ENCODE results near the gene MYO15B.
"Not testable (repeated sequence)": the region's sequence is repeated elsewhere in the genome, so short reads cannot be mapped to it uniquely, and the experiment has no call there.

Gene MYO15B

GRCh38 chr17:75636381-75637142, 49.0 kb downstream of the MYO15B start:
- DNase-seq, result no peak
- H3K36me3 ChIP-seq (replicated peaks), result no peaks in the 10 kb centered on the region
- in situ Hi-C loops (cut with HindIII; ENCODE audit: low pct_ligation_motif_present, low sequenced_read_pairs), result no loop called here
- no peak overlapping the region for H3K4me3 ChIP-seq (ENCODE audit: low read depth, low read length)
- no peaks in the 10 kb centered on the region for H3K27me3 ChIP-seq (replicated peaks)
- TF ChIP-seq, protein P1, sequence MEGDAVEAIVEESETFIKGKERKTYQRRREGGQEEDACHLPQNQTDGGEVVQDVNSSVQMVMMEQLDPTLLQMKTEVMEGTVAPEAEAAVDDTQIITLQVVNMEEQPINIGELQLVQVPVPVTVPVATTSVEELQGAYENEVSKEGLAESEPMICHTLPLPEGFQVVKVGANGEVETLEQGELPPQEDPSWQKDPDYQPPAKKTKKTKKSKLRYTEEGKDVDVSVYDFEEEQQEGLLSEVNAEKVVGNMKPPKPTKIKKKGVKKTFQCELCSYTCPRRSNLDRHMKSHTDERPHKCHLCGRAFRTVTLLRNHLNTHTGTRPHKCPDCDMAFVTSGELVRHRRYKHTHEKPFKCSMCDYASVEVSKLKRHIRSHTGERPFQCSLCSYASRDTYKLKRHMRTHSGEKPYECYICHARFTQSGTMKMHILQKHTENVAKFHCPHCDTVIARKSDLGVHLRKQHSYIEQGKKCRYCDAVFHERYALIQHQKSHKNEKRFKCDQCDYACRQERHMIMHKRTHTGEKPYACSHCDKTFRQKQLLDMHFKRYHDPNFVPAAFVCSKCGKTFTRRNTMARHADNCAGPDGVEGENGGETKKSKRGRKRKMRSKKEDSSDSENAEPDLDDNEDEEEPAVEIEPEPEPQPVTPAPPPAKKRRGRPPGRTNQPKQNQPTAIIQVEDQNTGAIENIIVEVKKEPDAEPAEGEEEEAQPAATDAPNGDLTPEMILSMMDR (IDR thresholded peaks at IDR 0.05; ENCODE audit: low read depth, low read length, missing control alignments), result no peak
- H3K27ac ChIP-seq, result no peak overlapping the region

- H3K36me3 ChIP-seq (replicated peaks), result no peaks in the 10 kb centered on the region
- in situ Hi-C loops (cut with HindIII; ENCODE audit: low pct_ligation_motif_present, low sequenced_read_pairs), result no loop called here
- no peak overlapping the region for H3K27ac ChIP-seq
- no peak overlapping the region for H3K4me3 ChIP-seq (ENCODE audit: low read depth, low read length)
- TF ChIP-seq, protein P1 (IDR thresholded peaks at IDR 0.05; ENCODE audit: low read depth, low read length, missing control alignments), result no peak
- no peak for DNase-seq
- H3K27me3 ChIP-seq (replicated peaks), result no peaks in the 10 kb centered on the region
Observed at GRCh38 chr17:75637143-75637538, 49.5 kb downstream of the MYO15B start.

DNA sequence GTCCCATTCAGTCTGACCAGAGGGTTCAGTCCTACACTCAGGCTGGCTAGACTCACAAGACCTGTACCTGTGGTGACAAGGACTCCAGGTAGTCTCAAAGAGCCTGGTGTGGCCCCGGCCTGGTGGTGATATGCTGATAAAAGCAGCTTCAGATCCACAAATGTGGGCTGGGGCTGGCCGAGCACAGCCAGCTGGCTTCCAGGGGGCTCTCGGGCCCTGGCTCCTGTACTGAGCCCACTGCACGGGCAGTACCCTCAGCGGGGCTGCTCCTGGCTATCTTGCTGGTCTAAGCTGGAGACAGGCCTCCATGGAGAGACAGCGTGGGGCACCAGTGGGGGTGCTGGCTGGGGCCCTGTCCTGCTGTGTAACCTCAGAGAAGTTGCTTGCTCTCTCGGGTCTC, 50.0 kb downstream of the MYO15B start:
- Histone ChIP-seq H3K4me3 (ENCODE audit: low read depth, low read length) (no peak overlapping the region), H3K27me3 (replicated peaks) (no peaks in the 10 kb centered on the region), H3K36me3 (replicated peaks) (no peaks in the 10 kb centered on the region), H3K27ac (no peak overlapping the region)
- TF ChIP-seq, protein P1 (IDR thresholded peaks at IDR 0.05; ENCODE audit: low read depth, low read length, missing control alignments), result no peak
- no peak for DNase-seq
- in situ Hi-C loops (cut with HindIII; ENCODE audit: low pct_ligation_motif_present, low sequenced_read_pairs), result no loop called here

DNA sequence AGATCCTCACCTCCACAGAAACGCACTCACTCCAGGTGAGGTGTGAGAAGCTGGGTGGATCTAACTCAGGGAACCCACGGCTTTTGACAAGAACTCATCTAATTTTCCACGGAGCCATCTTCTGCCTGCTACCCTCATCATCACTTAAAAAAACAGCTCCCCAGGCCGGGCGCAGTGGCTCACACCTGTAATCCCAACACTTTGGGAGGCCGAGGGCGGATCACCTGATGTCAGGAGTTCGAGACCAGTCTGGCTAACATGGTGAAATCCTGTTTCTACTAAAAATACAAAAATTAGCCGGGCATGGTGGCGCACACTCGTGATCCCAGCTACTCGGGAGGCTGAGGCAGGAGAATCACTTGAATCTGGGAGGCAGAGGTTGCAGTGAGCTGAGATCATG, 50.4 kb downstream of the MYO15B start:
- H3K36me3 ChIP-seq (replicated peaks); H3K27ac ChIP-seq; H3K27me3 ChIP-seq (replicated peaks); H3K4me3 ChIP-seq (ENCODE audit: low read depth, low read length); in situ Hi-C loops (cut with HindIII; ENCODE audit: low pct_ligation_motif_present, low sequenced_read_pairs); DNase-seq: not testable (repeated sequence)

DNA sequence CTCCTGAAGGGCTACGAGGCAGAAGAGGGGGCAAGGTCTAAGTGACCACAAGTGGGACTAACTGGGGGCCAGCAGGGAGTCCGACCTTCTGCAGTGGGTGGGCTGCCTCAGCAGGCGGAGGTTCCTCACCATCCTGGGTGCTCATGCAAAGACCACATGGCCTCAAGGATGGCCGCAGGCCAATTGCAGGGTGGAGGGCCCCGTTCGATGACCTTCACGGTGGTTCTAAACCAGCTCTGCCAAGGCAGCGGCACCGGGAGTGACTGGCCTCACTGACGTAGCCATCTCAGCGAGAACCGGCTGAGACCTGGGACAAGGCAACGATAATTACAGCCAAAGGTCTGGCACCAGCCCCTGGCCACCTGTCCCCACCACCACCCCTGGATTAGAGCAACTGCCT, 51.3 kb downstream of the MYO15B start:
- TF ChIP-seq, protein P1 (IDR thresholded peaks at IDR 0.05; ENCODE audit: low read depth, low read length, missing control alignments), result no peak
- in situ Hi-C loops (cut with HindIII; ENCODE audit: low pct_ligation_motif_present, low sequenced_read_pairs), result no loop called here
- DNase-seq, result no peak
- Histone ChIP-seq H3K27ac (no peak overlapping the region), H3K36me3 (replicated peaks) (no peaks in the 10 kb centered on the region), H3K4me3 (ENCODE audit: low read depth, low read length) (no peak overlapping the region), H3K27me3 (replicated peaks) (no peaks in the 10 kb centered on the region)

- in situ Hi-C loops (cut with HindIII; ENCODE audit: low pct_ligation_motif_present, low sequenced_read_pairs), result no loop called here
- no peak for DNase-seq
- TF ChIP-seq, protein P1 (IDR thresholded peaks at IDR 0.05; ENCODE audit: low read depth, low read length, missing control alignments), result no peak
- Histone ChIP-seq H3K4me3 (ENCODE audit: low read depth, low read length) (no peak overlapping the region), H3K27ac (no peak overlapping the region), H3K36me3 (replicated peaks) (no peaks in the 10 kb centered on the region), H3K27me3 (replicated peaks) (no peaks in the 10 kb centered on the region)
Observed at GRCh38 chr17:75639327-75639726, 51.7 kb downstream of the MYO15B start.
